GM19193 (cell line): Measurements from ENCODE around the gene MRPL21.
A peak's percentile ranks its signal among the peaks of the same experiment; 100 is the strongest.

Experiments used
- POLR2A ChIP-seq: IDR thresholded peaks from 4 replicates; pipeline ENCODE4 v1.6.1; 2011; ENCODE audit not compliant: insufficient read depth, insufficient read length; ENCODE audit errors: extremely low read depth

MRPL21 gene

GRCh38 chr11:68845351-68846002, 58.2 kb downstream of the MRPL21 start:
- no peak for TF ChIP-seq POLR2A

DNA sequence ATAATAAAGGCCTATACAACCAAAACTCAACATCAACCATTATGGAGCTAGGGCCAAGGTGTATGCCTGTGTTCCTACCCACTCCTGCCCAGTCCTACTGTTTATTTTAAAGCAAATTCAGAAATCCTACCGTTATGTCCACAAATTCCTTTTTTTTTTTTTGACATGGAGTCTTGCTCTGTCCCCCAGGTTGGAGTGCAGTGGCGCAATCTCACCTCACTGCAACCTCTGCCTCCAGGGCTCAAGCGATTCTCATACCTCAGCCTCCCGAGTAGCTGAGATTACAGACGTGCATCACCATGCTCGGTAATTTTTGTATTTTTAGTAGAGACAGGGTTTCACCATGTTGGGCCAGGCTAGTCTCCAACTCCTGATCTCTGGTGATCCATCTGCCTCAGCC, 58.8 kb downstream of the MRPL21 start:
- TF ChIP-seq POLR2A = no peak

- no peak for TF ChIP-seq POLR2A
These were observed 59.3 kb downstream of the MRPL21 start for GRCh38 chr11:68844376-68844775.

DNA sequence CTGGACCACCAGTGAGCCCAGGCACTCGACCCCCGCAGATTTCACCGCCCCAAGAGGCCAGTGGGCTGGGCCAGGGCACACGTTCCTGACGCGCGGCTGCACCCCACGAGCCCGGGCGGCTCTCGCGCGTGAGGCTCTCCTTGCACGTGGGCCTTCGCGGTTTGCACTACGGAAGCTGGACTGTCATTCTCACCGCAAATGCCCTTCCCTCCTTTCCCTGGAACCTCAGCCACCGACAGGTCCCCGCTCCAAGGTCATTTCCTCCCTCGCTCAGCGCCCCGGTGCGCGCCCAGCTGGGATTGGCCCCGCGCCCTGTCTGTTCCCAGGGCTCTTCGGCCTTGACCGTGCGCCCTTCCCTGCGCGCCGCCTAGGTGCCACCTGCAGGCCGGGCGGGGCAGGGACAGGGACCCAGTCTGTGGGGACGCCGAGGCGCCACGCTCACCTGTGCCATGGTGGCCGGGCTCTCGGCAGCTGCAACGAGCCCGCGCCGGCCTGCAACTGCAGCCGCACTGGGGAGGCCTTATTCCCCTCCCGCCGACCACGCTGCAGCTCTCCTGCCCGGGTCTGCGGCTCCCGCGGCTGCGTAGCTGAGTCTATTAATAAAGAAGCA, 59.8 kb downstream of the MRPL21 start:
- TF ChIP-seq POLR2A = peak; percentile 31

DNA sequence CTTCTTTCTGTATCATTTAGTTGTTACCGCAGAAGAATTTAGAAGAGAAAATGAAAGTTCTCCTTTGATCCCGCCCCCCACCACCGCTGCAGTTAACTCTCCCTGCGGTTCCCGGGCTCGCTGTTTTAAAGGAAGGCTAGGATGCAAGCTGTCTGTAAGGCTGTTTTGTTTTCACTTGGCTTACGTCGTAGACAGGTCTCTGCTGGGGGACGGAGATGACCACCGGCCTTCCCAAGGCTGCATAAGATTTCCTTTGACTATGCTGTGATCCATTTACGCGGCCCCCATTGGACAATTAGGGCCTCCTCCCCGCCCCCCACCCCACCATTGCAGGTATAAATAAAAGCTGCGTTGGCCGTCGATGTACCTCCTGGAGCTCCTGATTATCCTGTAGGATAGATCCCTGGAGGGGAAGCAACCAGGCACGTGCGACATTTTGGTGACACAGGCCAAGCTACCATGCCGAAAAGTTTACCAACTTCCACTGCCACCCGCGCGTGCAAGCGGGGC, 60.5 kb downstream of the MRPL21 start:
- no peak for TF ChIP-seq POLR2A

GRCh38 chr11:68842427-68843051, 61.1 kb downstream of the MRPL21 start:
- TF ChIP-seq POLR2A = no peak

DNA sequence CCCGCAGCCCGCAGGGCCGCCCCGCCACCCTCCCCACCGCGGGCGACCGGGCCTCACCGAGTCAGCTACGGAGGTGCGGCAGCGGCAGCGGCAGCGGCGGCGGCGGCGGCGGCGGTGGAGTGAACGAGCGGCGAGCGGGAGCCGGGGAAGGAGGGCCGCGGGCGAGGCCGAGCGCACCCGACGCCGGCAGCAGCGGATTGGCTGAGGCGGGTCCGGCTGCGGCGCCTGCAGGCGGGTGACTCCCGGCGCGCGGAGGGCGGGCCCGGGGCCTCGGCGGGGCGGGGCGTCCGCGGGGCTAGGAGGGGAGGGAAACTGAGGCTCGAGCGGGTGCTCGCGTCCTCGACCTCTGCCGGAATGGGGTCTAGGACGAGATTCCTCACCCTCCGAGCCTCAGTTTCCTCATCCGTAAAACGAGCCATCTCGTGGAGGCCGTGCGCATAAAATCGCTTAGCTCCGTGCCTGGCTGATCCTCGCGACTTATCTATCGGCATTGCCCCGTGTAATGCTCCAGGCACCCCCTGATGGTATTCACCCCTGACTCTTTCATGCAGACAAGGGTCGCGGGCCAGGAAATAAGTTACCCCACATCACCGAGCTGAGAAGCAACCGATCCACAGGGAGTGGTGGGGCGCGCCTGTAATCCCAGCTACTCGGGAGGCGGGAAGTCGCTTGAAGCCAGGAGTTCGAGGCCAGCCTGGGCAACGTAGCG, 61.8 kb downstream of the MRPL21 start, which contains the start of gene CPT1A:
Gene CPT1A, minus strand, starts transcription at position 199 of the 709 bp plus-strand sequence. CDS start 26,442 bp downstream, outside the sequence.
- TF ChIP-seq POLR2A = no peak
